ENCODE data around the gene ALK.

Gene ALK

GRCh38 chr2:29504746-29505145, 416.6 kb downstream of the ALK start:
- DNase-seq = no peak

GRCh38 chr2:29502460-29502911, 418.9 kb downstream of the ALK start:
- no peak for DNase-seq

- no peak for DNase-seq
Observed at GRCh38 chr2:29497375-29497774, 424.0 kb downstream of the ALK start.

GRCh38 chr2:29496198-29496597, 425.2 kb downstream of the ALK start:
- no peak for DNase-seq

- no peak for DNase-seq
Observed at GRCh38 chr2:29495536-29496060, 425.8 kb downstream of the ALK start.

- DNase-seq = no peak
Observed at GRCh38 chr2:29495068-29495467, 426.3 kb downstream of the ALK start.

- DNase-seq = no peak
Observed at GRCh38 chr2:29492701-29493100, 428.7 kb downstream of the ALK start.

- no peak for DNase-seq
Observed at GRCh38 chr2:29490045-29490444, 431.3 kb downstream of the ALK start.

- DNase-seq = no peak
Observed at GRCh38 chr2:29489568-29489967, 431.8 kb downstream of the ALK start.

GRCh38 chr2:29487967-29488555, 433.3 kb downstream of the ALK start:
- DNase-seq = no peak

- no peak for DNase-seq
Observed at GRCh38 chr2:29485631-29486030, 435.8 kb downstream of the ALK start.

- no peak for DNase-seq
Observed at GRCh38 chr2:29485117-29485516, 436.3 kb downstream of the ALK start.

- DNase-seq = no peak
Observed at GRCh38 chr2:29482867-29483266, 438.5 kb downstream of the ALK start.

GRCh38 chr2:29482348-29482747, 439.0 kb downstream of the ALK start:
- no peak for DNase-seq

- no peak for DNase-seq
Observed at GRCh38 chr2:29481313-29481712, 440.1 kb downstream of the ALK start.

GRCh38 chr2:29480426-29480825, 441.0 kb downstream of the ALK start:
- DNase-seq = no peak

- DNase-seq = no peak
Observed at GRCh38 chr2:29479401-29479800, 442.0 kb downstream of the ALK start.

GRCh38 chr2:29478641-29479040, 442.7 kb downstream of the ALK start:
- no peak for DNase-seq

- DNase-seq = no peak
Observed at GRCh38 chr2:29477186-29477585, 444.2 kb downstream of the ALK start.

- DNase-seq = peak in 1 of 58 donors; percentile 2
Observed at GRCh38 chr2:29475499-29475898, 445.9 kb downstream of the ALK start.

- no peak for DNase-seq
Observed at GRCh38 chr2:29469961-29470360, 451.4 kb downstream of the ALK start.

GRCh38 chr2:29469516-29469915, 451.9 kb downstream of the ALK start:
- DNase-seq = no peak

- no peak for DNase-seq
Observed at GRCh38 chr2:29463181-29463900, 458.0 kb downstream of the ALK start.
